Left renal cortex interstitium (tissue), 4 donors: ENCODE data around the gene TTLL13. TPM values are rescaled to one million over a fixed set of nuclear protein-coding genes. Genes with fewer than 3 reads are reported as not detected.
"Not testable (repeated sequence)": the region's sequence is repeated elsewhere in the genome, so short reads cannot be mapped to it uniquely, and the experiment has no call there.

Source experiments
- DNase-seq, 4 donors: peaks; one replicate each; pipeline ENCODE4 v3.0.0-alpha.2; 2013; ENCODE audit warnings: low read depth in 4 of 4, low spot score in 2 of 4, missing footprints in 1 of 4
- polyA plus RNA-seq, 4 donors: library from polyadenylated mRNA; unstranded; fragments of 120-200 nt; gene quantifications; one replicate each; pipeline ENCODE4 v1.2.1, GENCODE V29; 2013; ENCODE audit not compliant: insufficient read length in 4 of 4

The TTLL13 gene
- polyA plus RNA-seq, 4 donors, result 0.08 to 0.57 (median 0.18) TPM; not detected in 1

DNA sequence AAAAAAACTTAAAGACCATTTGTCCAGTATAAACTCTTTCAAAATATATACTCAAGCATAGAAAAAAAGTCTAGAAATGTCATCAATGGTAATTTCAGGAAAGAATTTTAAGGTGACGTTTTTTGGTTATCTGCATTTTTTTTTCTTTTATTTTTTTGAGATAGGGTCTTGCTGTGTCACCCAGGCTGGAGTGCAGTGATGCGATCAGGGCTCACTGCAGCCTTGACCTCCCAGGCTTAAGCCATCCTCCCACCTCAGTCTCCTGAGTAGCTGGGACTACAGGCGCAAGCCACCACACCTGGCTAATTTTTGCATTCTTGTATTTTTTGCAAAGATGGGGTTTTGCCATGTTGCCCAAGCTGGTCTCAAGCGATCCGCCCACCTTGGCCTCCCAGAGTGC is 31.4 kb downstream of the TTLL13 start:
- not testable (repeated sequence) for DNase-seq

DNA sequence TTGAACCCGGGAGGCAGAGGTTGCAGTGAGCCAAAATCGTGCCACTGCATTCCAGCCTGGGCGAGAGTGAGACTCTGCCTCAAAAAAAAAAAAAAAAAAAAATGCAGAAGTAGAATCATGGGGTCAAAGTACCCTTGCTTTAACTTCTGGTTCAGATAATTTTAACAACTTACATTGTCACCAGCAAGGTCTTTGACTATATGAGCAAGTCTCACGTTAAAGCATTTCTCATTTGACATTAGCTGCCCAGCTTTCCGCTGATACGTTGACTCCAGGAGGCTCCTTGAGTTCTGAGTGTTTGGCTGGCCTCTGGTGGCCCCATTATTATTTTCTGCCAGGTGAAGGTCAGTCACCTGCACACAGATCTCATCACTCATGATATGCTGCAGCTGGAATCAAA is 32.3 kb downstream of the TTLL13 start:
- DNase-seq, result not testable (repeated sequence)

DNA sequence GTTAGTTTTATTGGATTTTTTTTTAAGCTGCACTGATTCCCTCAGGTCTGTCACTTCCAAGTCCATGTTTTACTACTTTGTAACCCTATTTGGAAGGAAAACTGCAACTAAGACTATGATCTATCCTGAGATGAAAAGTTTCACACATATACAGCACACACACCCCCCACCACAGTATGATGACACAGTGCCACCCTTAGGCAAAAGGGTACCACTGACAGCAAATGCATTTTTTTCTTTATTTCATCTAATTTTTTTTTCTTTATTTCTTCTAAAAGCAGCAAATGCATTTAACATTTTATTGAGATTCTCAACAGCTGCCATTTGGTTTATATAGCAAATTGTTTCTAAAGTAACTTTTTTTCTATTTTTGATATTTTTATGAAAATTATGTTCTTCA is 37.3 kb downstream of the TTLL13 start:
- DNase-seq, result no peak

DNA sequence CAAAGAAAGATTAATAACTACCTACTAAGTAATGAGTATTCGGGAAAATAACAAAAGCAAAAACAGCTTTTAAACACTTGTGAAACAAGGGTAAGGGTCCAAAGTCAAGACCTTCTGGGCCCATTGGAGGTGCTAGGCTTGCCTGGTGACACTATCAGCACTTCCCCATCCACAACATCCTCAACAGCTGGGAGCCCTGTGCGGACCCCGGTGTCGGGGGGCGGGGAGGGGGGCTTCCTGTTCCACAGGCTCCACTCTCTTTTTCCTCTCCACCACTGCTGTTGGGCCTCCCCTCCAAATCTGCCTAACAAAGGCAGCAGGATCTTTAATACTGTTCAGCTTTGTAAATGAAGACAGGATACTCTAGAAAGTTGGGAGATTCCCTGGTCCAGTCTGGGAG is 37.7 kb downstream of the TTLL13 start:
- no peak for DNase-seq

DNA sequence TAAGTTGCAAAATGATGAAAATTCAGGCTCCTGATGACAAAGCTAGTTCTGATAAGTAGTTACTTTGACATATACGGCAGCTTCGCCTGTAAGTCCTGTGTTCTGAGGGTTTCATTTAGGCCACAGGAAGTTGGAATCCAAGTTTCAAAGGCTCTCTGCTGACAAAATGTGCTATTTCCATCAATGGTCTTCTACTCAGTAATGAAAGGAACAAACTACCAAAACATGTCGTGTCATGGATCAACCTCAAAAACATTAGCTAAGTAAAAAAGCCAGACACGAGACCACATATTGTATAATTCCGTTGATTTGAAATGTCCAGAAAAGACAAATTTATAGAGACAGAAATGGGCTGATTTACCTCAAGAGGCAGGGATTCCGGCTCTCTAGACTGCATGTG is 38.6 kb downstream of the TTLL13 start:
- no peak for DNase-seq

DNA sequence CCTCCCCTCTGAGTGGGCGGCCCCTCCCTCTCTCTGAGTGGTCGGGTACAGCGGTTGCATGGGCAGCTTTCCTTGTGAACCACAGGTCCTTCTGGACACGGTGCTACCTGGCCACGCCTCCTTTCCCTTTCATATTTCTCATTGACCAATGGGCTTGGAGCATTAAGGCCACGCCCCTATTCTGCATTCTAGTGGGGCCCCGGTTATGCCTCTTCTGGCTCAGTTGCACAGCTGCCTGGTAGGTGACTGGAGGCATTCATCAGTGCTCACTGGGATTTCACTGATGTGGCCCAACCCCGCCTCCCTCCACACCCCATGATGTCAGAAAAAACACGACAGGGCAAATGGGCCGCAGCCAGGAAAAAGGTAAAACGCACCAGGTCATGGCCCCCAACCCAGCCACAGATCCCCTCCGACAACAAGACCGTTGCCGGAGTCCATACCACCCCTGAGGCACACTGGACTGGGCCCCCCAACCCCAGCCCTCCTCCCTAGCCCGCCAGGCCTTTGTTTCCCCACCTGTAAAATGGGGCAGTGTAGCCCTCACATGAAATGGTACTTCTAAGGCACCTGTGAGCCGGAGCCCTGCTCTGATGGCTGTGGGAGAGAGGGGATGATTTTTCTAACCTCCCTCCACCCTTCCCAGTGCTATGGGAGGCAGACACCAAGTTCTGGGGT is 42.5 kb downstream of the TTLL13 start:
- no peak for DNase-seq

DNA sequence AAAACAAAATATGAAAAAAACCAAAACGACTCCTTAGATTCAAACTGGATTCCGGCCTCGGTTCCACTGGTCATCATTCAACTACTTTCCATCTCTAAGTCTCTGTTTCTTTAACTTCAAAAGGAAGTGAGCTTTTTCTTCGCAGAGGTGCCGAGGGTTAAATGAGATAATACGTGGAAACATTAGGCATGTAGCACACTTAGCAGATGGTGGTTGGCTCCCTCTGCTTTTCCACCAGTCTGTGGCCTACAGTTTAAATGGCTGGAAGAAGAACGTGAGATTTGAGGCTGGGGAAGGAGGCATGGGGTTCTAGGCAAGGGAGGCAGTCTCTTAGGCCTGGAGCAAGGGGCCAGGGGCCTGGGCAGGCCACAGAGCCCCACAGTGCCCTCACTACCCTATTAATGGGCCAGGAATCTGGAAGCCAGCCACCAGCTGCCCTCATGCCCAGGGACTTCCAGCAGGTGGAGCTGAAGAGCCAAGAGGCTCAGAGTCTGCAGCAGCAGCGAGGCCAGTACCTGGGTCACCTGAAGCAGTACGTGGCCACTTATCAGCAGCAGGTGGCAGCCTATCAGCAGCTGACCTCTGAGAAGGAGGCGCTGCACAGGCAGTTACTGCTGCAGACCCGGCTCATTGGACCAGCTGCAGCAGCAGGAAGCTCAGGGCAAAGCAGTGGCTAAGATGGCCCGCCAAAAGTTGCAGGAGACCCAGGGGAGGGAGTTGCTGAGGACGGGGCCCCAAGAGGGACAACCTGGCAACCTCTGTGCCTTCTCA is 43.9 kb downstream of the TTLL13 start:
- not testable (repeated sequence) for DNase-seq

DNA sequence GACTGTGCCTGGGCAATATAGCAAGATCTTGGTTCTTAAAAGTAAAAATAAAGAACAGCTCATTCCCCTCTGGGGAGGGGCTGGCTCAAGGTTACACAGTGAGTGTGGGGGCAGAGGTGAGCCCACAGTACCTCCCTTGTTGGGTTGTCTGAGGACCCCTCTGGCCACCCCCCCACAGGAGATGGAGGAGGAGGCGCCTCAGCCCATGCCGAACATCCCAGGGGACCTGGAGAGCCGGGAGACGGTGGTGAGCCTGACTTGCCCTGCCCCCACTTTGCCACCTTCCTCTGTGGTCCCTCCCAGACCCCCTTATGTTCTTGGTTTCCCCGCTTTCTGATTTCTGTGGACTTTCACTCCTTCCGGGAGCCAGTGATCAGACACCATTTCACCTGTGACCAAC is 44.8 kb downstream of the TTLL13 start:
- DNase-seq, result no peak

DNA sequence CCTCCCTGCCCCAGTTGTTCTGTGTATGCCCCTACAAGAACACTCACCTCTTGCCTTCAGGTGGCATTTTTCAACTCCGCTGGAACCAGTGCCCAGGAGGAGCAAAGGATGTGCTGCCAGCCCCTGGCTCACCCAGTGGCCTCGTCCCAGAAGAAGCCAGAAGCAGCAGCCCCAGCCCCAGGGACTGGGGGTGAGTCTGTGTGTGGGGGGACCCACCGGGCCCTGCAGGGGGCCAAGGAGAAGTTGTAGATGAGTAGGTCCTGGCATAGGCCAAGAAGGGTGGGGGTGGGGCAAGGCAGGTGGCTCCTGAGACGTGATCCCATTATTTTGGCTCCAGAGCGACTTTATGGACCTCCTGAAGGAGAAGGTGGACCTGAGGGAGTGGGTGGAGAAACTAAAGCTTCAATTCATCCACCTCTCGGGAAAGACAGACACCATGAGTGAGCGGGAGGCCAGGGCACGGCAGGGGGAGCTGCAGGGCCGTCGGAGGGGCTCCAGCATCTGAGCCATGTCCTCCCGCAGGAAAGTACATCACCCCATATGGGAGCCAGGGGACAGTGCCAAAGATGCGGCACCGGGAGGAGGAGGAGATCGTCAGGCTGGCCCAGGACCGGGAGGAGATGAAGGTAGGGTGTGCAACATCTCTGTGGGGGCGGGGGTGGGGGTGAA is 45.4 kb downstream of the TTLL13 start:
- no peak for DNase-seq

DNA sequence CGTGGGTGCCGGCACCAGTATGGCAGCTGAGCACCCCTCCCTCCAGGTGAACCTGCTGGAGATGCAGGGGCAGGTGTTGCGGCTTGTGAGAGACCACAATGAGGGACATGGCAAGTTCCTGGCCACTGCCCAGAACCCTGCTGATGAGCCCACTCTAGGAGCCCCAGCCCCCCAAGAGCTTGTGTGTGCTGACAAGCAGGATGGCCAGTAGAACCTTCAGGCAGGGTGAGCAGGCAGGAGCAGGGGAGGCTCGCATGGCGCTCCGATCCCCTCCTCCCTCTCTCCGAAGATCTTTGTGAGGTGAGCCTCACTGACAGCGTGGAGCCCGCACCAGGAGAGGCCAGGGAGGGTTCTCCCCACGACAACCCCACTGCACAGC is 45.9 kb downstream of the TTLL13 start:
- no peak for DNase-seq

DNA sequence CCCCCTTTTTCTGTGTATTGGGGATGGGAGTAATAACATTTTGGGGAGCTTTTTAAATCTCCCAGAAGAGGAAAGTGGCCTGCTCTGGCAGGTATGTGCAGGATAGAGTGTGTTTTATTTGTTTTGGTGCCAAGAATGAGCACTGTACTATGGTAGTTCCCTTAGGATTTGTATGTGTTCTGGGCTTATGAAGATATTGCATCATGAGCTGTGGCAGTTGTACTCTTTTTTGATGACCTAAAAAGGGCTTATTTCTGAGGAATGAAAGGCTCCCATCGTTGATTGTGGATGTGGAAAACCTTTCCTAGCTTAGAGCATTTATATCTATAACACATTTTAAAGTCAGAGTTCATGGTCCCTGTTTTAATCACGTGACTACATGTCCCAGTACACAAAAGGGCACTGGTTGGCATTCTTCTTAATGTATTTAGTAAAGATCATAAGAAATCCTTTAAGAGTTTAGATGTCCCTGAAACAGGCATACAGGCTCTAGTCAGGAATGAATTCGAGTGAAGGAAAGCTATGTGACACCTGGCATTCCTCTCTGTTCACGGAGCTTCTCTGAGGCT is 47.0 kb downstream of the TTLL13 start:
- not testable (repeated sequence) for DNase-seq

DNA sequence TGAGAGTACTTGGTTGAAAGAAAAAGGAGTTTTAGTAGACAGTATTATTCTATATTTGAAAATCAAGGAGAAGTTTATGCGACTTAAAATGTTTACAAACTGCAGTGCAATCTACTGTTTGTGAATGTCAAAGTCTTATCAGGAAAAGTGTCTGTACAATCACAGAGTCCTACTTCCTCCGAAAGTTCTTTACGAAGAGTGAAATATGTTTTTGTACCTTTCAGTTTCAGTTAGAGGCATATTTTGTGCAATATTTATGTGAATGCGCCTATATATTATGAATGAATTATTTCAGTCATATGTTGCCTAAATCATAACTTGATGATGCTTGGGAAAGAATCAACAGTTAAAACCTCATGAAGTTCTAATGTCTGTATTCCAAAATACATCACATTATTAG is 47.7 kb downstream of the TTLL13 start:
- no peak for DNase-seq

DNA sequence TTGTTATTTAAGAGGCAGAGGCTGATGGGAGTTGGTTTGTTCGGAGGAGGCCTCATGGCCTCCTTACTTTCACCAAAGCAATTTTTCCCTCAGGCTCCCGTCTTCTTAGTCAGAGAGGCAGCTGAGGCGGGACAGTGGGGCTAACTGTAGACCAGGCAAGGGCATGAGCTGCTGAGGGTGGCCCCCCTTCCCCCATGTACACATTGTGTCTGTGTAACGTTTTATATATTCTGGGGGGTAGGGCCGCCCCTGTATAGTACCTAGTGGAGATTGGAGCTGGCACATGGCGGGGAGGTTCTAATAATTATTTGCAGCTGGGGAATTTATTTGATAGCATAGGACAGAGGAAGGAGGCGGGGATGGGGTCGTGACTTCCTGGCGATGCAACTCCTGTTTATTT is 51.2 kb downstream of the TTLL13 start:
- no peak for DNase-seq

DNA sequence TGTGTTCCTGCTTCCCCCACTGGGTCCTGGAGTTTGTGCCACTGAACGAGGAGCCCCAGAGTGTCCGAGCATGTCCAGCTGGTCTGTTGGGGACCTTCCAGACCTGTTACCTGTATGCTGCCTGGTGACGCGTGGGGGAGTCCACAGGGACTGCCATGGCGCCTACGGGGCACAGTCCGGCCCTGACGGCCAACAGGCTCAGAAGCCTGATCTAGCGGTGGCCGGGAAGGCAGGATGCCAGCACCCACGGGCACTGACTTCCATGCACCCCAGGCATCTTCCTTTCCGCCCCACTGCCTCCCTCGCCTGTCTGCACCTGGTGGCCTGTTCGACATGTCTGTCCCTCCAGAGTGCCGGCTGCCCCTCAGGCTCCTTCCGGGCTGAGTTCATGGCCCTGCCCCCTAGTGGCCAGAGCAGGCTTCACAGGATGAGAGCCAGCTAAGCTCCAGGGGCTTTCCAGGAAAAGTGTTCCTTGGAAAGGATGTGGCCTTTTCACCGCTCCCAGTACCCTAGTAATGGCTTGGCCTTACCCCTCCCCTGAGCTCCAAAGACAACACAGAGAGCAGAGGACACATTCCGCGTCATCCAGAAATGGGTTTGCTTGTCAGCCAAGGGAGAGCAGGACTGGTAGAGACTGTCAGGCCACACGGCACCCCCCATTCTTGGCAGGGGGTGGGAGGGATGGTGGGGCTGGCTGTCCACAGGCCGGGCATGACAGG is 51.8 kb downstream of the TTLL13 start:
- no peak for DNase-seq

DNA sequence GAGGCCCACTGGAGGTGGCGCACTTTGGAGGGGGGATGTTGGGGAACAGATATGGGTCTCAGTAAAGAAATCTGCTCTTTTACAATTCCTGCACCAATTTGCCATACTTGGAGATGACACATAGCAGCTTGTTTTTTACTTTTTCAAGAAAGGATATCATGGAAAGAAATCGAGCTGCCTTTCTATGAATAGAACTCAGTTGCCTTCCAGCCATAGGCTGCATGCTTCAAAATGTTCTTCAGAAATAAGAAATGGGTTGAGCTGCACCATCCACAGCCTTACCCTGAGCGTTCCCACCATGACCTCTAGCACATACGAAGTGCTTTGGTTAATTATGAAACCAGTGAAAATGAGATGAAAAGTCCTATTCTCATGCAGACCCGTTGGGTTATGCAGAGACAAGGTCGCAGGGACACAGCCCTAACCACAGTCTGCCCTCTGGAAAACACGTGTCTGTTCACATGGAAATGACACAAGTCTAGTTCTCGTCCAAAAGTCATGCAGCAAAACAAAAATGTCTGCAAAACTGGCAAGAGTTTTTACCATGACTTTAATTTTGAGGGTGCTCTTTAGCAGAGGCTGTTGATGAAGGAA is 52.4 kb downstream of the TTLL13 start:
- DNase-seq, result no peak

DNA sequence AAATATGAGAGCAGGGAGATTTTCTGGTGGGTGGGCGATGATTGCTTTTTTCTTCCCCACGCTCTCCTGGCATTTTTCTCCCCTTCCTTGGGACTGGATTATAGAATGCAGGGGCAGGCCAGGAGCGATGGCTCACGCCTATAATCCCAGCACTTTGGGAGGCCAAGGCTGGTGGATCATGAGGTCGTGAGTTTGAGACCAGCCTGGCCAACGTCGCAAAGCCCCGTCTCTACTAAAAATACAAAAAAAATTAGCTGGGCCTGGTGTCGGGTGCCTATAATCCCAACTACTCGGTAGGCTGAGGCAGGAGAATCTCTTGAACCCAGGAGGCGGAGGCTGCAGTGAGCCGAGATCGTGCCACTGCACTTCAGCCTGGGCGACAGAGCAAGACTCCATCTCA is 56.0 kb downstream of the TTLL13 start:
- not testable (repeated sequence) for DNase-seq

DNA sequence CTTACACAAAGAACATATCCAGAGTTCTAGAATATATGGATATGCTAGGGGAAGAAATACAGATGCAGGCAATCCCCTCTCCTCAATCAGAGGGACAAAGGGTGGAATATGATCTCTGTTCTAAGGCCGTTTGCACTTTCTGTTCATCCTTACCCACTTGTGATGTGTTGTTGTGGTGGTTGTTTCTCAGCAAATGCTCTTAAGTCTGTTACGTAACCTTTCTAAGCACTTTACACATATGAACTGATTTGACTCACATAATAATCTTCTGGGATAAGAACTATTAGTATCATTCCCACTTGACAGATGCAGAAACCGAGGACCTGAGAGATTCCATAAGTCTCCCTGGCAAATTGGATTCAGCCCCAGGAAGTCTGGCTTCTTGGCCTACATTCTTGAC is 56.6 kb downstream of the TTLL13 start:
- DNase-seq, result no peak

DNA sequence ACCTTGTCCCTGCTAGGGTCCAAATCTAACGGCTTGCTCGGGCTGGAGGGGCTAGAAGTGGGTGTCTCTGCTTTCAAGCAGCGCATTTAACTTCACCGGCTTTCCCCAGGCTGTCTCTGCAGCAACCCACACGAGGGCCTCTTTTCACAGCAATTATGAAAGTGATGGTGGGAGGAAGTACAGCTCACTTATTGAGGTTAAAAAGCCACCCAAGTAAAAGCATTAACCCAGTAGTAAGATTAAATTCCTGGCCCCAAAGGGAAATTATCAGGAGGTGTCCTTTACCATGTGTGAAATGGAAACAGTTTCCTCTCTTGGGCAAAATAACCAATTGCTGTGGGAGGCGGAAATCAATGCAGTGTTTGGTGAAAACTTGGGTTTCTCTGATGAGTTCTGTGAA is 57.2 kb downstream of the TTLL13 start:
- no peak for DNase-seq

DNA sequence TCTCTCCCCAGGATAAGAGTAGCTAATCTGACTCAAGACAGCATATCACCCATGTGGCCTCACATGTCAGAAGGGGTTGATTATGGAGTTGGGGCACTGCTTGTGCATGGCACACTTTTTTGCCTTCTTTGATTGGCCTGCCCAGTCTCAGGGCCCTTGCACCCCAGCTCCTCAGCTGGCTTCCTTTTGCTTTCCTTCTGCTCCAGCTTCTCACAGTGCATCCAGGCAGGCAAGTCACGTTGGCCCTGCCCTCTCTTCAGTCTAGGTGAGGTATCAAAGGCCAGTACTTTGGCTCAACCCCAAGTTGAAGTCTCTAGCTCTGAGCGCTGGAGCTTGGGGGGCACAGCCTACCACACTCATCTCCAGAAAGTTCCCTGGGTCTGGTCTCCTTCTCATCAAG is 58.3 kb downstream of the TTLL13 start:
- no peak for DNase-seq

DNA sequence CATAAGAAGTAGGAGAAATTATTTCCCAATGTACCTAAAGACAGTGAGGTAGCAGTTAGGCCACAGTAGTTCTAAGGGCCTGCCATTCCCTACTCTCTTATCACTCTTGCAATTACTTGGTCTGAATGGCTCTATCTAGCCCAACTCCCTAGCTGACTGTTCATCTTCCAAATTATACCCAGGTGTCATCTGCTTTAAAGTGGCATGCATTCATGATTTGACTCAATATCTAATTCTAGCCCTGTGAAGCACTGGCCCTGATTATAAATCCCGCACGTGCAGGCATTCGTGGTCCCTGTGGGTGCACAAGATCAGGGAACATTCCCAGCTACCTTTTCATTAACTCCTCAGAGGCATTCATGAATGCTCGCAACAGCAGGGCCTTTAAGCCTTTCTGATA is 59.7 kb downstream of the TTLL13 start:
- no peak for DNase-seq
